Measurements from ENCODE around the gene IFI27L1.
"Not testable (repeated sequence)": the region's sequence is repeated elsewhere in the genome, so short reads cannot be mapped to it uniquely, and the experiment has no call there.

Gene IFI27L1

GRCh38 chr14:94048691-94049624 is 32.2 kb upstream of the IFI27L1 start:
- DNase-seq (ENCODE audit: low read depth in 2 of 2), result no peak

DNA sequence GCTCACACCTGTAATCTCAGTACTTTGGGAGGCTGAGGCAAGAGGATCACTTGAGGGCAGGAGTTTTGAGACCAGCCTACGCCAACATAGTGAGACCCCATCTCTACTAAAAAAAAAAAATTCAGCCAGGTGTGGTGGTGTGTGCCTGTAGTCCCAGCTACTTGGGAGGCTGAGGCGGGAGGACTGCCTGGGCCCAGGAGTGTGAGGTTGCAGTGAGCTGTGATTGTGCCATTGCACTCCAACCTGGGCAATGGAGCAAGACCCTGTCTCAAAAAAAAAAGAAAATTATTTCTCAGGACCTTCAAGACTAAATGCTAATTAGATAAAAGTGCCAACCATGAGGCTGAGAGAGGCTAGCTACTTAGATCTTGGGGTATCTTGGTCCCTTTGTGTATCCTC is 31.5 kb upstream of the IFI27L1 start:
- no peak for DNase-seq (ENCODE audit: low read depth in 2 of 2)

DNA sequence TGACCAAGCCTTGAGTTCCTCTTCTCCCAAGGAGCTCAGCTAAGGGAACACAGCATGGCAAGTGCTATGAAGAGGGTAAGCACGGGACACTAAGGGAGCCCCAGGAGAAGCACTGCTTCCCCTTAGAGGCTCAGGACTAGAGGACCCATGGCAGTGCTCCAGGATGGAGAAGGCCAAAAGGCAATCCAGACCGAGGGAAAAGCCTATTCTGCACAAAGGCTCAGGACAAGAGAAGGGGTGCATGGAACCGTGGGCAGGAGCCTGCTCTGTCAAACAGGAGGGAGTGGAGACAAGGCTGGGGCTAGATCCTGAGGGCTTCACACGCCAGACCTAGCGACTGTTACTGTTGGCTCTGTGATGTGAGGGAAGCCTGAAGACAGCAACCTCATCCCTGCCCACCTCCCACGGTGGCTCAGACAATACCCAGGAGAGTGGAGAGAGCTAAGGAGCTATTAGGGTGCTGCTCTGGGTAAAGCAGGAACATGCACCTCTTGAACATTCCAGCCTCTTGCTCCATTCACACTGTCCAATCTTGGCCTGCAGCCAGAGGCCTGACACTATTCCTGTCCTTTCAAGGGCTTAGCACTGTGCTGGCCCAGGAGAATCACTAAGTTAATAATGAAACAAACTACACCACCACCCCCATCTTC is 30.8 kb upstream of the IFI27L1 start:
- DNase-seq (ENCODE audit: low read depth in 2 of 2), result no peak

GRCh38 chr14:94051115-94051514 is 30.0 kb upstream of the IFI27L1 start:
- DNase-seq (ENCODE audit: low read depth in 2 of 2), result no peak

- no peak for DNase-seq (ENCODE audit: low read depth in 2 of 2)
These were observed 29.3 kb upstream of the IFI27L1 start for GRCh38 chr14:94051779-94052178.

- no peak for DNase-seq (ENCODE audit: low read depth in 2 of 2)
These were observed 28.9 kb upstream of the IFI27L1 start for GRCh38 chr14:94052199-94052598.

DNA sequence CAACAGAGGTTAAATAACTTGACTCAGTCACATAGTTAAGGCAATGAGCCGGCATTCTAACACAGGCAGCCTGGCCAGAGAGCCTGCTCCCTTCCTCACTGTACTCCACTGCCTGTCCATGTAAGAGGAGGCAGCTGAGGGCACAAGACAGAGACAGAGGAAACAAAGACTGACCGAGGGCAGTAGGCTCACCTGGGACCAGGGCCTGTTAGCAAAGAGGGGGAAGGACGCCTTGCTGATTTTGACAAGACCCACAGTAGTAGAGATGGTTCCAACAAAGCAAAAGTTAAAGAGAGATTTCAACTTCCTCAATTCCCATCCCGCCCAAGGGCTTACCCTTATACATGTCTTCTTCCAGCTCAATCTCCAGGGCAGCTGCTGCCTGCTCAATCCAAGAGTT is 28.4 kb upstream of the IFI27L1 start:
- no peak for DNase-seq (ENCODE audit: low read depth in 2 of 2)

DNA sequence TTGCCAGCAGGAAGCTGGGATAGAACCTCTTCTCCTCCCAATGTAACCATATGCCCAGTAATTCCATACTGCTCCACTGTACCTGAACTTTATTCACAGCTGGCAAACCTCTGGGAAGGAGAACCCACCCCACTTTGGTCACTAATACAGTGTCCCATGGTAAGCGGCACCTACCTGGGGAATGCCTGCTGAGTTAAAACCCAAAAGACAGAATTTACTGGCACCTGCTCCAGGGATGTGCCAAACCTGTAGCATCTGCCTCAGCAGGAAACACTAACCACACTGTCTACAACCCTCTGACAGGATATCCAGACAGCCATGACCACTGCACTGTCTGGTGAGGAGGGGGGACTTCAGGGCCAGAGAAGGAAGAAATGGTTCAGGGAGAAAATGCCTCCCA is 26.7 kb upstream of the IFI27L1 start:
- DNase-seq (ENCODE audit: low read depth in 2 of 2), result no peak

- DNase-seq (ENCODE audit: low read depth in 2 of 2), result no peak
These were observed 26.2 kb upstream of the IFI27L1 start for GRCh38 chr14:94054936-94055335.

GRCh38 chr14:94056579-94057308 is 24.4 kb upstream of the IFI27L1 start:
- no peak for DNase-seq (ENCODE audit: low read depth in 2 of 2)

DNA sequence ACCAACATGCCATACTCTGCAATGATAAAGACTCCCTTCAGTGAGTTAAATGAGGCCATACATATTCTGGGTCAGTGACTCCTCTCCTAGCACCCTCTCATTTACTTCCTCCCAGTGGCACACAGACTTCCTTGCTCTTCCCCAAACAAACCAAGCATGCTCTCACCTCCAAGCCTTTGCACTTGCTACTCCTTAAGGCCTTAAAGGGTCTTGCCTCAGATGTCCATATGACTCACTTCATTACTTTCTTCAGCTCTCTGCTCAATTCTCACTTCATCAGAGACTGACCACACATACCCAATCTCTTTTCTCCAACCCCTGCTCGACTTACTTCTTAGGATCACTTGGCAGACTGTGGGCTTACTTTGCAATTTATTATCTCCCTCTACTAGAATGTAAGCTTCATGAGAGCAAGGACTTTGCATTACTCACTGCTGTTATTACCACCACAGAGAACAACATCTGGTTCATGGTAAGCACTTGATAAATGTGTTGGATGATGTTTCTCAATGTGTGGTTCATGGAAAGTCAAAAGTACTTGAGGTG is 22.9 kb upstream of the IFI27L1 start:
- no peak for DNase-seq (ENCODE audit: low read depth in 2 of 2)

DNA sequence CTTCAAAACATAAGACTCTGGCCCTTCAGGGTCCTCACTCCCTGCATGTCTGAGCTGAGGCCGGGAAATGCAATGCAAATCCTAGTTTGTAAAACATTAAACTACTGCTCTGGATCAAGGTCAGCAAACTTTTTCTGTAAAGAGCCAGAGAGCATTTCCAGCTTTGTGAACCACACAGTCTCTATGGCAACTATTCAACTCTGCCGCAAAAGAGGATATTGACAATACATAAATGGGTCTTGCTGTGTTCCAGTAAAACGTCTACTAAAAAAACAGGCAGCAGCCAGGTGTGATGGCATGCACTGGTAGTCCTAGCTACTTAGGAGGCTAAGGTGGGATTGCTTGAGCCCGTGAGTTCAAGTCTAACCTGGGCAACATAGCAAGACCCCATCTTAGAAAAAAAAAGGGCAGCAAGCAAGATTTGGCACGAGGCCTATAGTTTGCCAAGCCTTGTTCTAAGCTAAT is 22.4 kb upstream of the IFI27L1 start:
- no peak for DNase-seq (ENCODE audit: low read depth in 2 of 2)

GRCh38 chr14:94059998-94060397 is 21.1 kb upstream of the IFI27L1 start:
- no peak for DNase-seq (ENCODE audit: low read depth in 2 of 2)

GRCh38 chr14:94062344-94062940 is 18.7 kb upstream of the IFI27L1 start:
- no peak for DNase-seq (ENCODE audit: low read depth in 2 of 2)

GRCh38 chr14:94066089-94066676 is 14.9 kb upstream of the IFI27L1 start:
- DNase-seq (ENCODE audit: low read depth in 2 of 2), result no peak

DNA sequence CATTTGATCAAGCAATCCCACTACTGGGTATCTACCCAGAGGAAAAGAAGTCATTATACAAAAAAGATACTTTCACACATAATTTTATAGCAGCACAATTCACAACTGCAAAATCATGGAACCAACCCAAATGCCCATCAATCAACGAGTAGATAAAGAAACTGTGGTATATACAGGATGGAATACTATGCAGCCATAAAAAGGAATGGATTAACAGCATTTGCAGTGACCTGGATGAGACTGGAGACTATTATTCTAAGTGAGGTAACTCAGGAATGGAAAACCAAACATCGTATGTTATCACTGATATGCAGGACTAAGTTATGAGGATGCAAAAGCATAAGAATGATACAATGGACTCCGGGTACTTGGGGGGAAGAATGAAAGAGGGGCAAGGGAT is 9.0 kb upstream of the IFI27L1 start:
- not testable (repeated sequence) for DNase-seq (ENCODE audit: low read depth in 2 of 2)

GRCh38 chr14:94074534-94074933 is 6.6 kb upstream of the IFI27L1 start:
- DNase-seq (ENCODE audit: low read depth in 2 of 2), result no peak

GRCh38 chr14:94075008-94075407 is 6.1 kb upstream of the IFI27L1 start:
- no peak for DNase-seq (ENCODE audit: low read depth in 2 of 2)

DNA sequence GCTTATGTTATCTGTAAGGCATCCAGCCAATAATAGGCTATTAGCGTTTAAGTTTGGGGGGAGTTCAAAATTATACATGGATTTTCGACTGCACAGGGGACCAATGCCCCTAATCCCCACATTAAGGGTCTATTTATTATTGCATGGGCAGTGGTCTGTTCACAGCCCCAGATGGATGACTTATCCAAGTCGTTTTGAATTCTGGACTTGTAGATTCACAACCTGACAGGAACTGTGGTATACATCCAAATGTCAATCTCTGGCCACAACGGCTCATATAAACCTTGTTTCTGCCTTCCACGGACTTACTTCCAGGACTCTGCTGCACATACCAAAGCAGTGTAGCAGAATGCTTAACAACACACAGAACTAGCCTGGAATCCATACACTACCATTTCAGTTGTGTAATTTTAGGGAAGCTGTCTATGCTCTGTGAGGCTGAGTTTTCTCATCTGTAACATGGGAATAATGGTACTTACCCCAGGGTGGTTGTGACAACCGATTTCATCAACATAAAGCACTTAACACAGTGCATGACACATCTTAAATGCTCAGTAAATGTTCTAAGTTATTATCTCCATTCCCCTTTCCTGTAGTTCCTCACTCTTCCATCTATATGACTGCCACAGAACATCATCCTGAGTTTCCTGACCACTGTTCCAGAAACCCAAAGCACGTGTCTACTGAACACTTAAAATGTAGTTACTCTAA is 3.8 kb upstream of the IFI27L1 start:
- DNase-seq (ENCODE audit: low read depth in 2 of 2), result no peak

- no peak for DNase-seq (ENCODE audit: low read depth in 2 of 2)
These were observed 3.3 kb upstream of the IFI27L1 start for GRCh38 chr14:94077823-94078222.
